GM12878 (cell line): ENCODE measurements around the gene LY6G5C. TPM values are rescaled to one million over a fixed set of nuclear protein-coding genes. Genes with fewer than 3 reads are reported as not detected.

Source experiments
- ATAC-seq: fragments of 200-7000 bp; cut with Tn5 transposase; 3 replicates; pipeline ENCODE4 v1.9.1; 2020; ENCODE audit warnings: mild to moderate bottlenecking, moderate library complexity
- Bru-seq: library from RNA; stranded (reverse); fragments of 400-500 nt; gene quantifications from one replicate; lab custom pipeline; 2021; lab: Mats Ljungman, UMichigan
- BruChase-seq, 2 experiments: library from RNA; stranded (reverse); fragments of 400-500 nt; gene quantifications; one replicate each; lab custom pipeline; 2021; lab: Mats Ljungman, UMichigan
- BruUV-seq: library from RNA; stranded (reverse); fragments of 400-500 nt; replicated peaks from 2 replicates; lab custom pipeline; 2021; lab: Mats Ljungman, UMichigan
- CTCF ChIA-PET: fragments of 300-600 bp; sonication (Branson Sonifier 250); formaldehyde crosslinking; extraction: SDS; loops from one replicate; lab custom pipeline; 2021; ENCODE audit warnings: inconsistent platforms; lab: Yijun Ruan, JAX
- POLR2A ChIA-PET: fragments of 350-600 bp; formaldehyde crosslinking; extraction: SDS; loops from one replicate; lab custom pipeline; 2021; ENCODE audit warnings: inconsistent platforms; lab: Charles Lee
- RAD21 ChIA-PET: fragments of 300-600 bp; sonication (Branson Sonifier 250); formaldehyde crosslinking; loops from one replicate; lab custom pipeline; 2023; ENCODE audit warnings: antibody characterized with exemption; ENCODE audit not compliant: unreplicated experiment; lab: Charles Lee
- SMC1A ChIA-PET: fragments of 300-600 bp; sonication (Branson Sonifier 250); formaldehyde crosslinking; loops from one replicate; lab custom pipeline; 2023; ENCODE audit not compliant: unreplicated experiment, uncharacterized antibody; lab: Charles Lee
- DNase-seq: peaks from one replicate; pipeline ENCODE4 v3.0.0-alpha.2; 2011; ENCODE audit warnings: low read depth, low spot score
- FAIRE-seq: peaks from 3 replicates; lab custom pipeline; 2011; peaks lifted over from hg19 to GRCh38; lab: Jason Lieb, UNC
- H2AFZ ChIP-seq: 2 replicates; pipeline ENCODE4 v1.6.0; 2011; ENCODE audit warnings: low read depth, low read length, control low read depth; ENCODE audit not compliant: control insufficient read depth
- H3K27ac ChIP-seq: 2 replicates; pipeline ENCODE4 v1.5.1; 2011; ENCODE audit warnings: control low read depth; ENCODE audit not compliant: control insufficient read depth, insufficient read depth
- H3K27me3 ChIP-seq, 2 experiments: replicated peaks in 1 of 2; 2 replicates each; pipeline versions ENCODE4 v1.6.0 to v1.6.1; 2011; ENCODE audit warnings: low read length in 1 of 2; ENCODE audit not compliant: control insufficient read depth in 2 of 2, insufficient read depth in 2 of 2
- H3K36me3 ChIP-seq, 2 experiments: 2 replicates each; pipeline ENCODE4 v1.5.1; 2011; ENCODE audit warnings: low read length in 1 of 2; ENCODE audit not compliant: control insufficient read depth in 2 of 2, insufficient read depth in 2 of 2
- H3K4me1 ChIP-seq: 2 replicates; pipeline ENCODE4 v1.6.1; 2011; ENCODE audit warnings: mild to moderate bottlenecking, low read length, moderate library complexity, mixed read lengths; ENCODE audit not compliant: control insufficient read depth, insufficient read depth
- H3K4me2 ChIP-seq: 2 replicates; pipeline ENCODE4 v1.6.0; 2011; ENCODE audit warnings: control low read depth; ENCODE audit not compliant: control insufficient read depth, insufficient read depth
- H3K4me3 ChIP-seq: fragments of 200-600 bp; sonication (generic); 2 replicates; pipeline ENCODE4 v1.5.1; 2016
- H3K79me2 ChIP-seq: 2 replicates; pipeline ENCODE4 v1.6.0; 2011; ENCODE audit warnings: low read length; ENCODE audit not compliant: control insufficient read depth, insufficient read depth
- H3K9ac ChIP-seq: 2 replicates; pipeline ENCODE4 v1.8.0; 2011; ENCODE audit warnings: low read length, control low read depth, mixed read lengths; ENCODE audit not compliant: control insufficient read depth, insufficient read depth
- H3K9me3 ChIP-seq: replicated peaks from 3 replicates; pipeline ENCODE4 v1.5.1; 2011; ENCODE audit warnings: mild to moderate bottlenecking, low read length; ENCODE audit not compliant: control insufficient read depth, insufficient read depth
- H4K20me1 ChIP-seq: 2 replicates; pipeline ENCODE4 v1.6.0; 2011; ENCODE audit not compliant: control insufficient read depth, insufficient read depth
- BACH1 ChIP-seq: fragments of 450-650 bp; IDR thresholded peaks from 2 replicates; pipeline ENCODE4 v1.6.1; 2017; ENCODE audit warnings: mild to moderate bottlenecking, borderline replicate concordance
- CREM ChIP-seq: IDR thresholded peaks from 2 replicates; pipeline ENCODE4 v1.6.1; 2014; ENCODE audit warnings: antibody characterized with exemption, low read depth
- EZH2 ChIP-seq: IDR thresholded peaks from 2 replicates; pipeline ENCODE4 v1.6.1; 2012; ENCODE audit warnings: low read depth, mild to moderate bottlenecking, control low read depth, inconsistent platforms, low read length, borderline replicate concordance; ENCODE audit not compliant: control insufficient read depth
- FOS ChIP-seq: IDR thresholded peaks from 3 replicates; pipeline ENCODE4 v1.6.1; 2011; ENCODE audit warnings: borderline replicate concordance; ENCODE audit not compliant: insufficient read length; ENCODE audit errors: extremely low read depth
- GATAD2B ChIP-seq: fragments of 450-650 bp; conservative IDR thresholded peaks from 2 replicates; pipeline ENCODE4 v1.6.1; 2017; ENCODE audit warnings: low read depth, mild to moderate bottlenecking, moderate library complexity
- SREBF2 ChIP-seq: IDR thresholded peaks from 2 replicates; pipeline ENCODE4 v1.6.1; 2012; ENCODE audit warnings: mild to moderate bottlenecking, low read length
- ZNF384 ChIP-seq: IDR thresholded peaks from 2 replicates; pipeline ENCODE4 v1.6.1; 2012; ENCODE audit warnings: low read depth, mild to moderate bottlenecking, low read length, improper control_type of control experiment, borderline replicate concordance
- WGBS: methylation state at CpG from one replicate; pipeline ENCODE4 v1.1.6; 2016; ENCODE audit warnings: low lambda C conversion rate; ENCODE audit not compliant: insufficient replicate concordance, insufficient coverage; ENCODE audit errors: missing lambda C conversion rate; 5-methylcytosine and 5-hydroxymethylcytosine counted together
- in situ Hi-C: fragments of 300-500 bp; cut with MboI; formaldehyde crosslinking; loops from 9 replicates; pipeline ENCODE4 v1.14.3; 2018; ENCODE audit warnings: mixed read lengths
- intact Hi-C: fragments of 100-400 bp; cut with micrococcal nuclease; formaldehyde crosslinking; loops from one replicate; pipeline ENCODE4 v1.14.2; 2022; ENCODE audit not compliant: unreplicated experiment
- long read RNA-seq, 2 experiments: library from polyadenylated mRNA; unstranded; transcript quantifications; one replicate each; pipeline ENCODE4 v2.0.0, GENCODE V29; 2019 to 2020
- polyA minus RNA-seq, 3 experiments: library from RNA; depleted of rRNA, polyadenylated mRNA; stranded (reverse); fragments of >200 nt; gene quantifications; 2 replicates each; pipeline ENCODE4 v1.2.3, GENCODE V29; 2011
- polyA plus RNA-seq, 11 experiments: library from polyadenylated mRNA; depleted of rRNA in 4 of 11; unstranded in 6 of 11; stranded (reverse) in 5 of 11; fragments of >200 nt; fragmentation: Nextera tagmentation in 4 of 11; fragmentation: Illumina TruSeq in 1 of 11; extraction: Ambion mirVana in 4 of 11; extraction: Trizol in 1 of 11; gene quantifications; 1 replicate in 1 of 11; 2 replicates in 10 of 11; pipeline versions ENCODE4 v1.2.1 to v1.2.3, GENCODE V29; 2011 to 2016; ENCODE audit warnings: inconsistent platforms in 2 of 11, missing spikeins in 2 of 11, low read depth in 1 of 11
- total RNA-seq, 4 experiments: library from RNA; depleted of rRNA in 3 of 4; stranded (reverse); fragments of >200 nt in 3 of 4; fragmentation: Illumina TruSeq in 1 of 4; extraction: Trizol in 1 of 4; gene quantifications; 2 replicates each; pipeline versions ENCODE4 v1.2.1 to v1.2.3, GENCODE V29; 2013 to 2021
- TF ChIP-seq, protein P1 (sequence below), 3 experiments: IDR thresholded peaks in 2 of 3; conservative IDR thresholded peaks in 1 of 3; 2 replicates each; pipeline ENCODE4 v1.5.1; 2011; ENCODE audit warnings: low read depth in 3 of 3, low read length in 3 of 3, mild to moderate bottlenecking in 3 of 3, control low read depth in 2 of 3, moderate library complexity in 2 of 3, inconsistent platforms in 1 of 3, mixed read lengths in 1 of 3; ENCODE audit not compliant: control insufficient read depth in 2 of 3, insufficient read depth in 1 of 3; ENCODE audit errors: extremely low read depth in 1 of 3
- TF ChIP-seq, protein P2 (sequence below): fragments of 450-650 bp; IDR thresholded peaks from 2 replicates; pipeline ENCODE4 v1.6.1; 2016; ENCODE audit warnings: mild to moderate bottlenecking
- TF ChIP-seq, protein P3 (sequence below): IDR thresholded peaks from 2 replicates; pipeline ENCODE4 v1.6.1; 2012; ENCODE audit warnings: low read depth, low read length, improper control_type of control experiment
- TF ChIP-seq, protein P4 (sequence below): fragments of 450-650 bp; IDR thresholded peaks from 2 replicates; pipeline ENCODE4 v1.6.1; 2016; ENCODE audit warnings: mild to moderate bottlenecking

Gene LY6G5C, protein sequence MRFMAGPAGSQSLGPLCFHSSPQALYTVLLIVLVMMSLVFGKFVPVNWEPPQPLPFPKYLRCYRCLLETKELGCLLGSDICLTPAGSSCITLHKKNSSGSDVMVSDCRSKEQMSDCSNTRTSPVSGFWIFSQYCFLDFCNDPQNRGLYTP
- total RNA-seq (2013; cell fraction: nucleolus; rRNA removed), result 0.46 TPM in 1 of 2 replicates, not detected in the other
- total RNA-seq (2014; rRNA removed) (0.71 and 1.5 TPM in 2 replicates), total RNA-seq (2014; rRNA removed; fragmentation: Illumina TruSeq; extraction: Trizol) (0.76 and 0.92 TPM in 2 replicates), total RNA-seq (2021) (1.7 and 1.8 TPM in 2 replicates), polyA plus RNA-seq (2011; rRNA removed) (1.3 and 2.6 TPM in 2 replicates), polyA plus RNA-seq (2014; fragmentation: Illumina TruSeq; extraction: Trizol) (1.7 and 2.5 TPM in 2 replicates), polyA plus RNA-seq (2014; fragmentation: Nextera tagmentation; extraction: Ambion mirVana) (1 to 10 TPM in 1 of 2 experiments, under 1 TPM in 1; 0.87 to 1.2 TPM), polyA plus RNA-seq (2014; rRNA removed) (0.98 and 1.8 TPM in 2 replicates), polyA plus RNA-seq (2016; fragmentation: Nextera tagmentation; extraction: Ambion mirVana) (1 to 10 TPM; 4.0 to 6.1 TPM), polyA minus RNA-seq (2011; rRNA and poly(A)+ RNA removed) (0.66 and 0.72 TPM in 2 replicates), Bru-seq, nascent RNA (percentile 39 among the genes with signal in this experiment), BruChase-seq, experiment 1, labeled RNA remaining after a 6-hour chase (percentile 53 among the genes with signal in this experiment), BruChase-seq, experiment 2, labeled RNA remaining after a 2-hour chase (percentile 46 among the genes with signal in this experiment)
- polyA plus RNA-seq (2011; ENCODE audit: low read depth), result 0.85 TPM
- polyA plus RNA-seq (2011; cell fraction: cytosol; rRNA removed), result 2.6 and 3.3 TPM in 2 replicates
- 5.9 and 7.5 TPM in 2 replicates for polyA plus RNA-seq (2011; cell fraction: nucleus; rRNA removed)
- polyA plus RNA-seq (2012), result 1.1 and 1.7 TPM in 2 replicates
- not detected in 2 replicates for polyA minus RNA-seq (2011; cell fraction: cytosol; rRNA and poly(A)+ RNA removed)
- polyA minus RNA-seq (2011; cell fraction: nucleus; rRNA and poly(A)+ RNA removed), result 0.24 and 0.96 TPM in 2 replicates
- long read RNA-seq, experiment 1, partial matches to known transcripts, result 1 of 3 reads
- long read RNA-seq, experiment 1, other reads (novel, unspliced or antisense), result 1 of 3 reads
- long read RNA-seq, experiment 2, result 0 reads

DNA sequence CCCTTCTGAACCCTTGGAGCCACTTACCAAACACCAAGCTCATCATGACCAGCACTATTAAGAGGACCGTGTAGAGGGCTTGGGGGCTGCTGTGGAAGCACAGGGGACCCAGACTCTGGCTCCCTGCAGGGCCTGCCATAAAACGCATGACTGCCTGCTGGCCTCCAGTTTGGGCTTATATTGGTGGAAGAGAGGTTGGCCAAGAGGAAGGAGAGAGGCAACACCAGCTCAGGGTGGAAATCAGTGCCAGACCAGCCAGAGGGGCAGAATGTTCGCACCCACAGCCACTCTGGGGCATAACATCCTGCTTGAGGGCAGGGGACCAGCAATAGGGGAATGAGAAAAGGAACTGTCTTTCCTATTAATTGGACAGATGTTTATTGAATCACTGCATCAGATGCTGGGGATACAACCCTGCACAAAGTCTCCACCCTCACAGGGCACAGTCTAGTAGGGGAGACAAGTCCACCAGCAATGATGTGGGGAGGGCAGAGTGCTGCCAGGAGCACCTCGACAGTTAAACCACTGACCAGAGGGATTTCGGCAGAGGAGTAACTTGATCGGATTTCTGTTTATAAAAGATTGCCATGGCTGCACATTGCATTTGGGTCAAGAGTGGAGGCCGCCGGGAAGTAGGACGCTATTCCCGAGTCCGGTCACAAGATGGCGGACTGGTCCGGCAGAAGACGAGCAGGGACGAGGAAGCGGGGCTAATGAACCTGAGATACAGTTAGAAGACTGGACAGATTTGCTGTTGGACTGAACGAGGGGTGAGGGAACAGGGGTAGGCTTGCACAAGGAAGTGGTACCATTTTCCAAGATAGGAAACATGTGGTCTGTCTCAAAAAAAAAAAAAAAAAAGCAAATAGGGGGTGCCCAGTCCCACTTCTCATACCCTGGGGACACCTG, at the start of gene LY6G5C:
TSS of gene LY6G5C (minus strand) at position 842 of the 909 bp plus-strand sequence. CDS start at position 148, 694 bp downstream.
- no peaks in the 10 kb centered on the region for H4K20me1 ChIP-seq
- H3K27me3 ChIP-seq, result no peaks in the 10 kb centered on the region
- H3K9ac ChIP-seq, result peak within 1 kb of the TSS; percentile 41
- peaks cover 6% of the 10 kb centered on the region for H3K4me1 ChIP-seq
- ATAC-seq, result peak; percentile 83
- H3K9me3 ChIP-seq, result no peaks in the 10 kb centered on the region
- RAD21 ChIA-PET, result interaction anchor here (0.7 to 2.5 kb wide), 10 partner anchors 9 to 242 kb away, joined by 3 to 30 read pairs (median 4); partner anchors contain the start of genes ATP6V1G2, DDAH2 and NEU1
- H3K4me2 ChIP-seq, result peak within 1 kb of the TSS; percentile 87
- CTCF ChIA-PET, result interaction anchor here (0.6 to 2.7 kb wide), 31 partner anchors 8 to 272 kb away, joined by 3 to 16 read pairs (median 3); partner anchors contain the start of genes HSPA1A, HSPA1L and LY6G5B
- peak within 1 kb of the TSS; percentile 71 for H3K4me3 ChIP-seq
- in situ Hi-C loops (no loop called here), intact Hi-C loops (loop anchor here (1.0 to 5.0 kb wide), 4 partner anchors 52 to 183 kb away; no protein-coding TSS in a partner anchor)
- no TSS peak for BruUV-seq
- peak within 1 kb of the TSS; percentile 79 for H2AFZ ChIP-seq
- SMC1A ChIA-PET, result interaction anchor here (0.7 to 2.5 kb wide), 8 partner anchors 50 to 243 kb away, joined by 3 to 12 read pairs (median 4); partner anchors contain the start of gene MSH5
- no peaks in the 10 kb centered on the region for H3K79me2 ChIP-seq
- POLR2A ChIA-PET, result interaction anchor here (0.6 to 0.7 kb wide), 4 partner anchors 58 to 147 kb away, joined by 3 to 7 read pairs (median 4); partner anchors contain the start of gene HSPA1B
- no peak for DNase-seq
- H3K36me3 ChIP-seq, result no peaks in the 10 kb centered on the region
- peak within 1 kb of the TSS; percentile 15; the same call in 1 of the 2 replicates for H3K27ac ChIP-seq
- peak; percentile 94 for FAIRE-seq
- 12% methylated on average over 17 of the region's 17 CpGs for whole genome bisulfite sequencing
- TF ChIP-seq, protein P1, sequence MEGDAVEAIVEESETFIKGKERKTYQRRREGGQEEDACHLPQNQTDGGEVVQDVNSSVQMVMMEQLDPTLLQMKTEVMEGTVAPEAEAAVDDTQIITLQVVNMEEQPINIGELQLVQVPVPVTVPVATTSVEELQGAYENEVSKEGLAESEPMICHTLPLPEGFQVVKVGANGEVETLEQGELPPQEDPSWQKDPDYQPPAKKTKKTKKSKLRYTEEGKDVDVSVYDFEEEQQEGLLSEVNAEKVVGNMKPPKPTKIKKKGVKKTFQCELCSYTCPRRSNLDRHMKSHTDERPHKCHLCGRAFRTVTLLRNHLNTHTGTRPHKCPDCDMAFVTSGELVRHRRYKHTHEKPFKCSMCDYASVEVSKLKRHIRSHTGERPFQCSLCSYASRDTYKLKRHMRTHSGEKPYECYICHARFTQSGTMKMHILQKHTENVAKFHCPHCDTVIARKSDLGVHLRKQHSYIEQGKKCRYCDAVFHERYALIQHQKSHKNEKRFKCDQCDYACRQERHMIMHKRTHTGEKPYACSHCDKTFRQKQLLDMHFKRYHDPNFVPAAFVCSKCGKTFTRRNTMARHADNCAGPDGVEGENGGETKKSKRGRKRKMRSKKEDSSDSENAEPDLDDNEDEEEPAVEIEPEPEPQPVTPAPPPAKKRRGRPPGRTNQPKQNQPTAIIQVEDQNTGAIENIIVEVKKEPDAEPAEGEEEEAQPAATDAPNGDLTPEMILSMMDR (IDR thresholded peaks at IDR 0.05 in 2 of 3, conservative IDR thresholded peaks at IDR 0.05 in 1 of 3; ENCODE audit: control insufficient read depth in 2 of 3, extremely low read depth in 1 of 3, insufficient read depth in 1 of 3, low read depth in 3 of 3, low read length in 3 of 3), result peak; percentile 74 to 91 (median 75); a peak in 5 of 6 replicates
- TF ChIP-seq SREBF2 (no peak), GATAD2B (no peak), ZNF384 (no peak), CREM (no peak), EZH2 (no peak), BACH1 (no peak), FOS (no peak)
- TF ChIP-seq, protein P2, sequence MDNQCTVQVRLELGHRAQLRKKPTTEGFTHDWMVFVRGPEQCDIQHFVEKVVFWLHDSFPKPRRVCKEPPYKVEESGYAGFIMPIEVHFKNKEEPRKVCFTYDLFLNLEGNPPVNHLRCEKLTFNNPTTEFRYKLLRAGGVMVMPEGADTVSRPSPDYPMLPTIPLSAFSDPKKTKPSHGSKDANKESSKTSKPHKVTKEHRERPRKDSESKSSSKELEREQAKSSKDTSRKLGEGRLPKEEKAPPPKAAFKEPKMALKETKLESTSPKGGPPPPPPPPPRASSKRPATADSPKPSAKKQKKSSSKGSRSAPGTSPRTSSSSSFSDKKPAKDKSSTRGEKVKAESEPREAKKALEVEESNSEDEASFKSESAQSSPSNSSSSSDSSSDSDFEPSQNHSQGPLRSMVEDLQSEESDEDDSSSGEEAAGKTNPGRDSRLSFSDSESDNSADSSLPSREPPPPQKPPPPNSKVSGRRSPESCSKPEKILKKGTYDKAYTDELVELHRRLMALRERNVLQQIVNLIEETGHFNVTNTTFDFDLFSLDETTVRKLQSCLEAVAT, result no peak
- TF ChIP-seq, protein P3, sequence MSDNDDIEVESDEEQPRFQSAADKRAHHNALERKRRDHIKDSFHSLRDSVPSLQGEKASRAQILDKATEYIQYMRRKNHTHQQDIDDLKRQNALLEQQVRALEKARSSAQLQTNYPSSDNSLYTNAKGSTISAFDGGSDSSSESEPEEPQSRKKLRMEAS, result no peak
- TF ChIP-seq, protein P4, sequence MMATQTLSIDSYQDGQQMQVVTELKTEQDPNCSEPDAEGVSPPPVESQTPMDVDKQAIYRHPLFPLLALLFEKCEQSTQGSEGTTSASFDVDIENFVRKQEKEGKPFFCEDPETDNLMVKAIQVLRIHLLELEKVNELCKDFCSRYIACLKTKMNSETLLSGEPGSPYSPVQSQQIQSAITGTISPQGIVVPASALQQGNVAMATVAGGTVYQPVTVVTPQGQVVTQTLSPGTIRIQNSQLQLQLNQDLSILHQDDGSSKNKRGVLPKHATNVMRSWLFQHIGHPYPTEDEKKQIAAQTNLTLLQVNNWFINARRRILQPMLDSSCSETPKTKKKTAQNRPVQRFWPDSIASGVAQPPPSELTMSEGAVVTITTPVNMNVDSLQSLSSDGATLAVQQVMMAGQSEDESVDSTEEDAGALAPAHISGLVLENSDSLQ, result no peak
